Raji (cell line): ENCODE data around the gene CIB2.

Source experiments
- POLR2A ChIP-seq: IDR thresholded peaks from 2 replicates; pipeline ENCODE4 v1.6.1; 2011; ENCODE audit warnings: low read depth, low read length, control low read depth; ENCODE audit not compliant: insufficient read depth

Gene CIB2

GRCh38 chr15:78131295-78132061, at the start of gene CIB2:
TSS of gene CIB2 (minus strand) at chr15:78131445. CDS start at chr15:78131215, 230 bp downstream.
- peak; percentile 56 for TF ChIP-seq POLR2A

GRCh38 chr15:78179906-78180305, 48.7 kb upstream of the CIB2 start:
- TF ChIP-seq POLR2A = no peak

- no peak for TF ChIP-seq POLR2A
These were observed 48.1 kb upstream of the CIB2 start for GRCh38 chr15:78179286-78179840.

- TF ChIP-seq POLR2A = no peak
These were observed 46.8 kb upstream of the CIB2 start for GRCh38 chr15:78178064-78178463.

GRCh38 chr15:78177447-78177873, 46.2 kb upstream of the CIB2 start:
- TF ChIP-seq POLR2A = no peak

GRCh38 chr15:78175330-78175729, 44.1 kb upstream of the CIB2 start:
- no peak for TF ChIP-seq POLR2A

- TF ChIP-seq POLR2A = no peak
These were observed 43.2 kb upstream of the CIB2 start for GRCh38 chr15:78174401-78174800.

- no peak for TF ChIP-seq POLR2A
These were observed 40.7 kb upstream of the CIB2 start for GRCh38 chr15:78171864-78172472.

- no peak for TF ChIP-seq POLR2A
These were observed 39.9 kb upstream of the CIB2 start for GRCh38 chr15:78170848-78171773.

GRCh38 chr15:78168608-78169007, 37.4 kb upstream of the CIB2 start:
- TF ChIP-seq POLR2A = no peak

GRCh38 chr15:78167227-78167888, 36.1 kb upstream of the CIB2 start:
- no peak for TF ChIP-seq POLR2A

GRCh38 chr15:78164010-78164409, 32.8 kb upstream of the CIB2 start:
- TF ChIP-seq POLR2A = no peak

GRCh38 chr15:78162038-78162437, 30.8 kb upstream of the CIB2 start:
- TF ChIP-seq POLR2A = no peak

- no peak for TF ChIP-seq POLR2A
These were observed 28.1 kb upstream of the CIB2 start for GRCh38 chr15:78159395-78159794.

- TF ChIP-seq POLR2A = no peak
These were observed 26.0 kb upstream of the CIB2 start for GRCh38 chr15:78157203-78157602.
